ENCODE data around the gene PSENEN. TPM values are rescaled to one million over a fixed set of nuclear protein-coding genes. Genes with fewer than 3 reads are reported as not detected.
"Not testable (repeated sequence)": the region's sequence is repeated elsewhere in the genome, so short reads cannot be mapped to it uniquely, and the experiment has no call there.

PSENEN gene
- total and polyA plus RNA-seq, 7 donors: 34.7 to 116 (median 41.0) TPM

- WGBS, 3 donors: 77 to 82% (median 79%) methylated on average over 15 of the region's 15 CpGs
- TF ChIP-seq CTCF (IDR thresholded peaks at IDR 0.05): no peak
- H3K4me3 ChIP-seq: no peak overlapping the region
- H3K4me1 ChIP-seq: no peaks in the 10 kb centered on the region
- H3K27ac ChIP-seq: no peak overlapping the region
- H3K27me3 ChIP-seq (ENCODE audit: insufficient read depth in 3 of 3, low read length in 2 of 3): peaks cover 0 to 17% (median 3%) of the 10 kb centered on the region in 3 donors
- H3K9me3 ChIP-seq: no peaks in the 10 kb centered on the region
- H3K36me3 ChIP-seq (ENCODE audit: insufficient read depth in 1 of 2, low read depth in 1 of 2): no peaks in the 10 kb centered on the region
- intact Hi-C loops (cut with DNase I): no loop called here
- no peak for DNase-seq
- ATAC-seq: no peak
Observed at GRCh38 chr19:35792312-35792711, 46.9 kb downstream of the PSENEN start.

- Histone ChIP-seq H3K4me3 (no peak overlapping the region), H3K36me3 (ENCODE audit: insufficient read depth in 1 of 2, low read depth in 1 of 2) (no peaks in the 10 kb centered on the region), H3K4me1 (no peaks in the 10 kb centered on the region), H3K27me3 (ENCODE audit: insufficient read depth in 3 of 3, low read length in 2 of 3) (peaks cover 0 to 22% (median 7%) of the 10 kb centered on the region in 3 donors), H3K9me3 (no peaks in the 10 kb centered on the region), H3K27ac (no peak overlapping the region)
- intact Hi-C loops (cut with DNase I): no loop called here
- ATAC-seq: no peak
- TF ChIP-seq CTCF (IDR thresholded peaks at IDR 0.05): no peak
- 65 to 81% (median 72%) methylated on average over 8 of the region's 8 CpGs for WGBS, 3 donors
- DNase-seq: no peak
Observed at GRCh38 chr19:35792888-35793287, 47.4 kb downstream of the PSENEN start.

- Histone ChIP-seq H3K36me3 (ENCODE audit: insufficient read depth in 1 of 2, low read depth in 1 of 2) (no peaks in the 10 kb centered on the region), H3K27me3 (ENCODE audit: insufficient read depth in 3 of 3, low read length in 2 of 3) (peaks cover 0 to 29% (median 8%) of the 10 kb centered on the region in 3 donors), H3K27ac (no peak overlapping the region), H3K9me3 (no peaks in the 10 kb centered on the region), H3K4me1 (no peaks in the 10 kb centered on the region), H3K4me3 (no peak overlapping the region)
- WGBS, 3 donors: 64 to 66% (median 65%) methylated on average over 7 of the region's 7 CpGs
- ATAC-seq (no peak), DNase-seq (no peak)
- intact Hi-C loops (cut with DNase I): no loop called here
- TF ChIP-seq CTCF (IDR thresholded peaks at IDR 0.05): no peak
Observed at GRCh38 chr19:35793381-35794165, 48.1 kb downstream of the PSENEN start.

GRCh38 chr19:35795564-35795963 lies 50.1 kb downstream of the PSENEN start:
- H3K4me1 ChIP-seq; H3K36me3 ChIP-seq (ENCODE audit: insufficient read depth in 1 of 2, low read depth in 1 of 2); H3K27ac ChIP-seq; DNase-seq; ATAC-seq; H3K4me3 ChIP-seq; intact Hi-C loops (cut with DNase I); H3K9me3 ChIP-seq: not testable (repeated sequence)
- peaks cover 0 to 41% (median 11%) of the 10 kb centered on the region in 3 donors for H3K27me3 ChIP-seq (ENCODE audit: insufficient read depth in 3 of 3, low read length in 2 of 3)
- 69 to 93% (median 88%) methylated on average over 1 of the region's 1 CpG for WGBS, 3 donors

Other genes starting within 250 kb of the PSENEN start
- under 1 TPM in 3 of 4 donors, not detected in 1; 0.44 to 0.63 (median 0.45) TPM for gene DMKN, start 232.0 kb upstream of the PSENEN start, total RNA-seq
- under 1 TPM; 0.21 to 0.77 (median 0.73) TPM for gene DMKN, start 232.0 kb upstream of the PSENEN start, polyA plus RNA-seq
- not detected for gene SBSN, start 217.3 kb upstream of the PSENEN start, total RNA-seq
- gene SBSN, start 217.3 kb upstream of the PSENEN start, polyA plus RNA-seq: under 1 TPM in 1 of 3 donors, not detected in 2; 0.09 TPM
- gene GAPDHS, start 212.2 kb upstream of the PSENEN start, total RNA-seq: not detected
- gene GAPDHS, start 212.2 kb upstream of the PSENEN start, polyA plus RNA-seq: not detected
- 100 to 1,000 TPM in 1 of 4 donors, 10 to 100 TPM in 3; 77.1 to 103 (median 85.5) TPM for gene TMEM147, start 200.0 kb upstream of the PSENEN start, total RNA-seq
- gene TMEM147, start 200.0 kb upstream of the PSENEN start, polyA plus RNA-seq: 100 to 1,000 TPM; 143 to 245 (median 202) TPM
- not detected for gene ATP4A, start 182.0 kb upstream of the PSENEN start, total RNA-seq
- not detected for gene ATP4A, start 182.0 kb upstream of the PSENEN start, polyA plus RNA-seq
- gene PMIS2, start 159.5 kb upstream of the PSENEN start, total RNA-seq: not detected
- gene PMIS2, start 159.5 kb upstream of the PSENEN start, polyA plus RNA-seq: not detected
- gene HAUS5, start 132.9 kb upstream of the PSENEN start, total RNA-seq: 1 to 10 TPM; 2.5 to 6.1 (median 4.8) TPM
- gene HAUS5, start 132.9 kb upstream of the PSENEN start, polyA plus RNA-seq: 1 to 10 TPM; 3.3 to 3.9 (median 3.6) TPM
- 10 to 100 TPM; 50.1 to 68.1 (median 59.1) TPM for gene RBM42, start 116.6 kb upstream of the PSENEN start, total RNA-seq
- gene RBM42, start 116.6 kb upstream of the PSENEN start, polyA plus RNA-seq: 10 to 100 TPM; 53.2 to 69.1 (median 61.1) TPM
- not detected for gene ETV2, start 103.9 kb upstream of the PSENEN start, total RNA-seq
- under 1 TPM; 0.19 to 0.23 (median 0.20) TPM for gene ETV2, start 103.9 kb upstream of the PSENEN start, polyA plus RNA-seq
- 100 to 1,000 TPM; 631 to 878 (median 757) TPM for gene COX6B1, start 97.3 kb upstream of the PSENEN start, total RNA-seq
- gene COX6B1, start 97.3 kb upstream of the PSENEN start, polyA plus RNA-seq: 1,000 to 10,000 TPM in 2 of 3 donors, 100 to 1,000 TPM in 1; 912 to 1,724 (median 1,459) TPM
- not detected for gene UPK1A, start 79.1 kb upstream of the PSENEN start, total RNA-seq
- gene UPK1A, start 79.1 kb upstream of the PSENEN start, polyA plus RNA-seq: under 1 TPM; 0.17 to 0.31 (median 0.24) TPM
- gene ZBTB32, start 41.1 kb upstream of the PSENEN start, total RNA-seq: not detected
- gene ZBTB32, start 41.1 kb upstream of the PSENEN start, polyA plus RNA-seq: under 1 TPM in 2 of 3 donors, not detected in 1; 0.08 to 0.10 TPM
- gene KMT2B, start 27.6 kb upstream of the PSENEN start, total RNA-seq: 10 to 100 TPM; 18.0 to 29.0 (median 23.4) TPM
- 10 to 100 TPM; 13.4 to 20.0 (median 19.2) TPM for gene KMT2B, start 27.6 kb upstream of the PSENEN start, polyA plus RNA-seq
- gene IGFLR1, start 3.2 kb upstream of the PSENEN start, total RNA-seq: 10 to 100 TPM in 1 of 4 donors, 1 to 10 TPM in 3; 2.0 to 12.4 (median 2.4) TPM
- gene IGFLR1, start 3.2 kb upstream of the PSENEN start, polyA plus RNA-seq: 10 to 100 TPM in 1 of 3 donors, 1 to 10 TPM in 2; 5.8 to 11.9 (median 9.9) TPM
- 10 to 100 TPM; 13.3 to 28.7 (median 19.6) TPM for gene U2AF1L4, start 233 bp upstream of the PSENEN start, total RNA-seq
- 10 to 100 TPM; 12.3 to 26.6 (median 13.6) TPM for gene U2AF1L4, start 233 bp upstream of the PSENEN start, polyA plus RNA-seq
- gene LIN37, start 2.9 kb downstream of the PSENEN start, total RNA-seq: 10 to 100 TPM in 1 of 4 donors, 1 to 10 TPM in 3; 3.1 to 14.5 (median 7.9) TPM
- 10 to 100 TPM; 17.8 to 26.8 (median 23.1) TPM for gene LIN37, start 2.9 kb downstream of the PSENEN start, polyA plus RNA-seq
- gene HSPB6, start 11.4 kb downstream of the PSENEN start, total RNA-seq: 1,000 to 10,000 TPM in 1 of 4 donors, 100 to 1,000 TPM in 3; 656 to 1,308 (median 674) TPM
- 100 to 1,000 TPM; 303 to 719 (median 476) TPM for gene HSPB6, start 11.4 kb downstream of the PSENEN start, polyA plus RNA-seq
- 10 to 100 TPM in 1 of 4 donors, 1 to 10 TPM in 3; 4.2 to 16.2 (median 9.0) TPM for gene PROSER3, start 12.5 kb downstream of the PSENEN start, total RNA-seq
- 10 to 100 TPM in 1 of 3 donors, 1 to 10 TPM in 2; 4.6 to 14.2 (median 5.3) TPM for gene PROSER3, start 12.5 kb downstream of the PSENEN start, polyA plus RNA-seq
- gene ARHGAP33, start 29.9 kb downstream of the PSENEN start, total RNA-seq: 1 to 10 TPM in 3 of 4 donors, under 1 TPM in 1; 0.68 to 4.0 (median 2.2) TPM
- 1 to 10 TPM in 2 of 3 donors, under 1 TPM in 1; 0.96 to 1.4 (median 1.3) TPM for gene ARHGAP33, start 29.9 kb downstream of the PSENEN start, polyA plus RNA-seq
- gene PRODH2, start 67.2 kb downstream of the PSENEN start, total RNA-seq: not detected
- gene PRODH2, start 67.2 kb downstream of the PSENEN start, polyA plus RNA-seq: not detected
- not detected for gene NPHS1, start 106.9 kb downstream of the PSENEN start, total RNA-seq
- not detected for gene NPHS1, start 106.9 kb downstream of the PSENEN start, polyA plus RNA-seq
- not detected for gene KIRREL2, start 111.3 kb downstream of the PSENEN start, total RNA-seq
- not detected for gene KIRREL2, start 111.3 kb downstream of the PSENEN start, polyA plus RNA-seq
- 1 to 10 TPM in 1 of 4 donors, under 1 TPM in 3; 0.48 to 4.1 (median 0.78) TPM for gene APLP1, start 122.9 kb downstream of the PSENEN start, total RNA-seq
- 1 to 10 TPM in 1 of 3 donors, under 1 TPM in 2; 0.48 to 2.2 (median 1.00) TPM for gene APLP1, start 122.9 kb downstream of the PSENEN start, polyA plus RNA-seq
- 1 to 10 TPM in 3 of 4 donors, under 1 TPM in 1; 0.90 to 2.2 (median 1.5) TPM for gene NFKBID, start 154.9 kb downstream of the PSENEN start, total RNA-seq
- 1 to 10 TPM in 2 of 3 donors, under 1 TPM in 1; 0.75 to 1.6 (median 1.2) TPM for gene NFKBID, start 154.9 kb downstream of the PSENEN start, polyA plus RNA-seq
- gene HCST, start 156.9 kb downstream of the PSENEN start, total RNA-seq: 1 to 10 TPM; 1.7 to 4.7 (median 3.1) TPM
- gene HCST, start 156.9 kb downstream of the PSENEN start, polyA plus RNA-seq: 1 to 10 TPM; 1.1 to 4.2 (median 3.5) TPM
- gene TYROBP, start 162.6 kb downstream of the PSENEN start, total RNA-seq: 10 to 100 TPM in 3 of 4 donors, 1 to 10 TPM in 1; 9.4 to 22.1 (median 14.2) TPM
- 10 to 100 TPM in 2 of 3 donors, 1 to 10 TPM in 1; 7.8 to 19.1 (median 10.6) TPM for gene TYROBP, start 162.6 kb downstream of the PSENEN start, polyA plus RNA-seq
- 10 to 100 TPM in 2 of 4 donors, 1 to 10 TPM in 2; 7.2 to 11.2 (median 10.0) TPM for gene LRFN3, start 190.7 kb downstream of the PSENEN start, total RNA-seq
- gene LRFN3, start 190.7 kb downstream of the PSENEN start, polyA plus RNA-seq: 10 to 100 TPM in 2 of 3 donors, 1 to 10 TPM in 1; 8.6 to 25.6 (median 11.3) TPM
- gene SDHAF1, start 249.5 kb downstream of the PSENEN start, total RNA-seq: 10 to 100 TPM in 2 of 4 donors, 1 to 10 TPM in 2; 7.2 to 17.3 (median 12.2) TPM
- gene SDHAF1, start 249.5 kb downstream of the PSENEN start, polyA plus RNA-seq: 10 to 100 TPM; 12.7 to 33.3 (median 19.7) TPM

All from psoas muscle (tissue), 8 donors.